ENCODE measurements around the gene PTPN3. TPM values are rescaled to one million over a fixed set of nuclear protein-coding genes. Genes with fewer than 3 reads are reported as not detected.

Gene PTPN3
- total RNA-seq, 1 experiment from 2014 or later: 25.0 TPM

DNA sequence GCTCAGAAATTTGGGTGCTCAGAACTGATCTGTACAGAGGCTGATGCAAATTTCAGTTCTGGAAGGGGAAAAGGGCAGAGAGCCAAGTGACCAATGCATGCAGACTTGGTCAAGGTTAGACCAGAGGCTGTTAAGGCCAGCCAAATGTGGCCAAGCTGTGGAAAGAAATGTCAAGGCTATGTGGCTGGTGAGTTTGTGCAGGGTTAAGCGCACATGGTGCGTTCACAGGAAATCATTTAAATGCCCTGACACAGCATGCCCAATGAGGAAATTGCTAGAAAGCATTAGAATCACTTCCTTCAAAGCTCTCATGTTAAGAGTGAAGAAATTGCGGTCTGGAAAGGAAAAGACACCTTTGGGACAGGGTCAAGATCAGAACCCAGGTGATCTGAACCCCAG lies 58.0 kb downstream of the PTPN3 start:
- Mint-ChIP-seq H3K27ac (ENCODE audit: unreplicated experiment) (no peak overlapping the region), H3K36me3 (ENCODE audit: insufficient read depth, unreplicated experiment) (peaks cover 16% of the 10 kb centered on the region), H3K9me3 (ENCODE audit: low read depth, unreplicated experiment) (no peaks in the 10 kb centered on the region), H3K4me3 (ENCODE audit: low read depth, unreplicated experiment) (no peak overlapping the region), H3K27me3 (ENCODE audit: unreplicated experiment) (no peaks in the 10 kb centered on the region), H3K4me1 (ENCODE audit: low read depth, unreplicated experiment) (peaks cover 11% of the 10 kb centered on the region)
- no peak for DNase-seq
- BruUV-seq (replicated peaks): no TSS peak
- TF ChIP-seq, protein P1, sequence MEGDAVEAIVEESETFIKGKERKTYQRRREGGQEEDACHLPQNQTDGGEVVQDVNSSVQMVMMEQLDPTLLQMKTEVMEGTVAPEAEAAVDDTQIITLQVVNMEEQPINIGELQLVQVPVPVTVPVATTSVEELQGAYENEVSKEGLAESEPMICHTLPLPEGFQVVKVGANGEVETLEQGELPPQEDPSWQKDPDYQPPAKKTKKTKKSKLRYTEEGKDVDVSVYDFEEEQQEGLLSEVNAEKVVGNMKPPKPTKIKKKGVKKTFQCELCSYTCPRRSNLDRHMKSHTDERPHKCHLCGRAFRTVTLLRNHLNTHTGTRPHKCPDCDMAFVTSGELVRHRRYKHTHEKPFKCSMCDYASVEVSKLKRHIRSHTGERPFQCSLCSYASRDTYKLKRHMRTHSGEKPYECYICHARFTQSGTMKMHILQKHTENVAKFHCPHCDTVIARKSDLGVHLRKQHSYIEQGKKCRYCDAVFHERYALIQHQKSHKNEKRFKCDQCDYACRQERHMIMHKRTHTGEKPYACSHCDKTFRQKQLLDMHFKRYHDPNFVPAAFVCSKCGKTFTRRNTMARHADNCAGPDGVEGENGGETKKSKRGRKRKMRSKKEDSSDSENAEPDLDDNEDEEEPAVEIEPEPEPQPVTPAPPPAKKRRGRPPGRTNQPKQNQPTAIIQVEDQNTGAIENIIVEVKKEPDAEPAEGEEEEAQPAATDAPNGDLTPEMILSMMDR (IDR thresholded peaks at IDR 0.05; ENCODE audit: unreplicated experiment): no peak
- intact Hi-C loops (cut with micrococcal nuclease; ENCODE audit: unreplicated experiment): loop anchor here (1.0 to 2.0 kb wide), 2 partner anchors 29 to 78 kb away; no protein-coding TSS in a partner anchor
- CTCF ChIA-PET: interaction anchor here (1.0 to 1.7 kb wide), 3 partner anchors 30 to 56 kb away, joined by 3 to 18 read pairs (median 4); no protein-coding TSS in a partner anchor

GRCh38 chr9:109439378-109440116 lies 58.6 kb downstream of the PTPN3 start:
- peaks cover 16% of the 10 kb centered on the region for H3K36me3 Mint-ChIP-seq (ENCODE audit: insufficient read depth, unreplicated experiment)
- H3K27ac Mint-ChIP-seq (ENCODE audit: unreplicated experiment): no peak overlapping the region
- no peaks in the 10 kb centered on the region for H3K27me3 Mint-ChIP-seq (ENCODE audit: unreplicated experiment)
- no peak overlapping the region for H3K4me3 Mint-ChIP-seq (ENCODE audit: low read depth, unreplicated experiment)
- CTCF ChIA-PET: no interaction called here
- intact Hi-C loops (cut with micrococcal nuclease; ENCODE audit: unreplicated experiment): loop anchor here (1.0 to 2.0 kb wide), 2 partner anchors 29 to 79 kb away; no protein-coding TSS in a partner anchor
- DNase-seq: no peak
- H3K4me1 Mint-ChIP-seq (ENCODE audit: low read depth, unreplicated experiment): peaks cover 11% of the 10 kb centered on the region
- TF ChIP-seq, protein P1 (IDR thresholded peaks at IDR 0.05; ENCODE audit: unreplicated experiment): no peak
- no peaks in the 10 kb centered on the region for H3K9me3 Mint-ChIP-seq (ENCODE audit: low read depth, unreplicated experiment)
- no TSS peak for BruUV-seq (replicated peaks)

DNA sequence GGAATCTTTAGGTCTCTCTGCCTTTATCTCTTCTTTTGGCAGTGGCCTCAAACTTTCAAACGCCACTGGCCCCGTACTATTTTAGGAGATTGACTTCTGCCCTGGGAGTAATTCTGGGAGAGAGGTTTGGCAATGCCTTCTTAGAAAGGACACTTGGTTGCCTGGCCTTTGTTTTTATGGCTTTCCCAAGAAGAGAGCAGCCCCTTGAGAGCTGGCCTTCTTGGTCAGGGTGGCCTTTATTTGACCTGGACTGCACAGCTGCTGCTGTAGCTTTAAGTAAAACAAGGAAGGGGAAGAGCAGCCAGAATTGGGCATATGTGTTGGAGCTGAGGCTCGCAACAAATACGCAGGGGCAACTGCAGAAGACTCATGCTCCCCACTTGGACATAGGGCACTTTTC lies 60.8 kb downstream of the PTPN3 start:
- H3K9me3 Mint-ChIP-seq (ENCODE audit: low read depth, unreplicated experiment): no peaks in the 10 kb centered on the region
- no peak for DNase-seq
- H3K27me3 Mint-ChIP-seq (ENCODE audit: unreplicated experiment): no peaks in the 10 kb centered on the region
- peaks cover 19% of the 10 kb centered on the region for H3K36me3 Mint-ChIP-seq (ENCODE audit: insufficient read depth, unreplicated experiment)
- intact Hi-C loops (cut with micrococcal nuclease; ENCODE audit: unreplicated experiment): no loop called here
- H3K4me1 Mint-ChIP-seq (ENCODE audit: low read depth, unreplicated experiment): peaks cover 11% of the 10 kb centered on the region
- no peak overlapping the region for H3K27ac Mint-ChIP-seq (ENCODE audit: unreplicated experiment)
- H3K4me3 Mint-ChIP-seq (ENCODE audit: low read depth, unreplicated experiment): no peak overlapping the region
- CTCF ChIA-PET: no interaction called here
- TF ChIP-seq, protein P1 (IDR thresholded peaks at IDR 0.05; ENCODE audit: unreplicated experiment): no peak
- BruUV-seq (replicated peaks): no TSS peak

DNA sequence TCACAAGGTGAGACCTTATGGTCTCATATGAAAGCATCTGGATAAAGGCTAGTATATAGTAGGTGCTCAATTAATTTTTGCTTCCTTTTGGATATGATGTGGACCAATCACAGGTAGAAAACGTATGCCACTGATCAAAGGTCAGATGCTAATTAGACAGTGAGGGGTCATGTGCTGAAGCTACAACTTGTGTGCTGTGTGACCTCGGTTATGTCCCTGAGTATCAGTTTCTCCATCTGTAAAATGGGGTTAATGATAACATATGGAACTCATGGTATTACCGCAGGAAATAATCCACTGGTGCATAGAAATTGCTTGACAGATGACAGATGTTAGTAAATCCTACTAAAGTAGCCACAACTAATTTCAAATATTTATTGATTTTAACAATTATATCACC lies 62.0 kb downstream of the PTPN3 start:
- intact Hi-C loops (cut with micrococcal nuclease; ENCODE audit: unreplicated experiment): no loop called here
- no peaks in the 10 kb centered on the region for H3K9me3 Mint-ChIP-seq (ENCODE audit: low read depth, unreplicated experiment)
- no TSS peak for BruUV-seq (replicated peaks)
- CTCF ChIA-PET: no interaction called here
- H3K4me3 Mint-ChIP-seq (ENCODE audit: low read depth, unreplicated experiment): no peak overlapping the region
- no peaks in the 10 kb centered on the region for H3K27me3 Mint-ChIP-seq (ENCODE audit: unreplicated experiment)
- peaks cover 19% of the 10 kb centered on the region for H3K36me3 Mint-ChIP-seq (ENCODE audit: insufficient read depth, unreplicated experiment)
- H3K27ac Mint-ChIP-seq (ENCODE audit: unreplicated experiment): no peak overlapping the region
- no peak for DNase-seq
- H3K4me1 Mint-ChIP-seq (ENCODE audit: low read depth, unreplicated experiment): peaks cover 6% of the 10 kb centered on the region
- TF ChIP-seq, protein P1 (IDR thresholded peaks at IDR 0.05; ENCODE audit: unreplicated experiment): no peak
